ENCODE results near the gene AGPAT3. TPM values are rescaled to one million over a fixed set of nuclear protein-coding genes. Genes with fewer than 3 reads are reported as not detected.

AGPAT3 gene
- total RNA-seq, 1 experiment from 2014 or later: 14.7 TPM

DNA sequence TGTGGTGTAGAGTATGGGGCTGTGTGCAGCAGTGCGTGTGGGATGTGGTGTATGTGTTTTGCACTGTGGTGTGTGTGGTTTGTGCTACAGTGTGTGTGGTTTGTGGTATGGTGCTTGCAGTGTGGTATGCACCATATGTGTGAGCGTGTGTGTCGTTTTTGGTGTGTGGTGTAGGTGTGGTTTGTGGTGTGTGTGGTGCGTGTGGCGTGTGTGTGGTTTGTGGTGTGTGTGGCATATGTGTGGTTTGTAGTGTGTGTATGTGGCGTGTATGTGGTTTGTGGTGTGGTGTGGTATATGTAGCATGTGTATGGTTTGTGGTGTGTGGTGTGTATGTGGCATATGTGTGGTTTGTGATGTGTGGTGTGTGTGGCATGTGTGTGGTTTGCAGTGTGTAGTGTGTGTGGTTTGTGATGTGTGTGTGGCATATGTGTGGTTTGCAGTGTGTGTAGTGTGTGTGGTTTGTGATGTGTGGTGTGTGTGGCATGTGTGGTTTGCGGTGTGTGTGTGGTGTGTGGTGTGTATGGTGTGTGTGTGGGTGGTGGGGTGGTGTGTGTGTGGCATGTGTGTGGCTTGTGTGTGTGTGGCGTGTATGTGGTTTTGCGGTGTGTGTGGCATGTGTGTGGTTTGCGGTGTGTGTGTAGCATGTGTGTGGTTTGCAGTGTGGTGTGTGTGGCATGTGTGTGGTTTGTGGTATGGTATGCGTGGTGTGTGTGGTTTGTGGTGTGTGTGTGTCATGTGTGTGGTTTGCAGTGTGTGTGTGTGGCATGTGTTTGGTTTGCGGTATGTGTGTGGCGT lies 93.5 kb downstream of the AGPAT3 start:
- in situ Hi-C loops (cut with HindIII; ENCODE audit: low sequenced_read_pairs): no loop called here
- no peak for DNase-seq (ENCODE audit: low spot score)

GRCh38 chr21:43959231-43960116 lies 94.5 kb downstream of the AGPAT3 start:
- peak; percentile 47 for DNase-seq (ENCODE audit: low spot score)

DNA sequence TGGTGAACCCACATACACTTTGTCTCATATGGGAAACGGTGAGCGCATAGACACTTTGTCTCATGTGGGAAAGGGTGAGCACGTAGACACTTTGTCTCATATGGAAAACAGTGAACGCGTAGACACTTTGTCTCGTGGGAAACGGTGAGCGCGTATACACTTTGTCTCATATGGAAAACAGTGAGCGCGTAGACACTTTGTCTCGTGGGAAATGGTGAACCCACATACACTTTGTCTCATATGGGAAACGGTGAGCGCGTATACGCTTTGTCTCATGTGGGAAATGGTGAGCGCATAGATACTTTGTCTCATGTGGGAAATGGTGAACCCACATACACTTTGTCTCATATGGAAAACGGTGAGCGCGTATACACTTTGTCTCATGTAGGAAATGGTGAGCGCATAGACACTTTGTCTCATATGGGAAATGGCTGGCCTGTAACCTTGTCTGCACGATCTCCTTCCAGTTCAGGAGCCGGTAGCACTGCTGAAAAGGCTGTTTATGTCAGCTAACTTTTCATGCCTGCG lies 96.4 kb downstream of the AGPAT3 start:
- in situ Hi-C loops (cut with HindIII; ENCODE audit: low sequenced_read_pairs): no loop called here
- no peak for DNase-seq (ENCODE audit: low spot score)

More at GRCh38 chr21:43959231-43960116, 94.5 kb downstream of the AGPAT3 start:
- in situ Hi-C loops (cut with HindIII; ENCODE audit: low sequenced_read_pairs): no loop called here

DNA sequence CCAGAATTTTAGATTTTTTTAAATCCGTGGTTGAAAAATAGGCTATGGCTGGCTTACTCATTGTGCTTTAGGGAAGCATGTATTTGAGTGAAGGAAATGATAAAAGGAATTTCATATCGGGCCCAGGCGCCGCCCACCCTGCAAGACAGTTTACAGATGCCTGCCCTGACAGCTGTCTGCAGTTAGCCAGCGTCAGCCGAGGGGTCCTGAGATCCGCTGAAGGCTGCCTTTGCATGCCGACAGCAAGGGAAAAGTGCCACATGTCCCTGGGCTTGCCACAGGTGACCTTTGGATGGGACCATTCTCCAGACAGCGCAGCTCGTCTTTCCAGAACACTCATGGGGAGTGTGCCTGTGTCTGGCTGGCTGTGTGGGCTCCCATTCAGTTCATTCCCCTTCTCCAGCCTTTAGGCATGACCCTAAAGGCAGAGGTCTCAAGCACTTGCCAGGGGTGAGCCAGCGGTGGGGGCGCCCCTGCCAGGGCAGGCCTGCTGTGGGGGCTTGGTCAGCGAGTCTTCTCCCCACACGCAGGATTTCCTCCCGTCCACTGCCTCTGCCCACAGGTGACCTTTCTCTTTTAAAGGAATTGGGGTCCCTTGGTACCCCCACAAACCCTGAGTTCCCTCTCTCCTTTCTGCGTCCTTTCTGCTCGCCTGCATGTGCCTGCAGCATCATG lies 101.0 kb downstream of the AGPAT3 start:
- in situ Hi-C loops (cut with HindIII; ENCODE audit: low sequenced_read_pairs): no loop called here
- DNase-seq (ENCODE audit: low spot score): no peak

- DNase-seq (ENCODE audit: low spot score): no peak
- in situ Hi-C loops (cut with HindIII; ENCODE audit: low sequenced_read_pairs): no loop called here
These were observed 102.0 kb downstream of the AGPAT3 start for GRCh38 chr21:43966946-43967512.

GRCh38 chr21:43967981-43968380 lies 103.0 kb downstream of the AGPAT3 start:
- in situ Hi-C loops (cut with HindIII; ENCODE audit: low sequenced_read_pairs): no loop called here
- no peak for DNase-seq (ENCODE audit: low spot score)

GRCh38 chr21:43968410-43969114 lies 103.5 kb downstream of the AGPAT3 start:
- in situ Hi-C loops (cut with HindIII; ENCODE audit: low sequenced_read_pairs): no loop called here
- DNase-seq (ENCODE audit: low spot score): no peak

DNA sequence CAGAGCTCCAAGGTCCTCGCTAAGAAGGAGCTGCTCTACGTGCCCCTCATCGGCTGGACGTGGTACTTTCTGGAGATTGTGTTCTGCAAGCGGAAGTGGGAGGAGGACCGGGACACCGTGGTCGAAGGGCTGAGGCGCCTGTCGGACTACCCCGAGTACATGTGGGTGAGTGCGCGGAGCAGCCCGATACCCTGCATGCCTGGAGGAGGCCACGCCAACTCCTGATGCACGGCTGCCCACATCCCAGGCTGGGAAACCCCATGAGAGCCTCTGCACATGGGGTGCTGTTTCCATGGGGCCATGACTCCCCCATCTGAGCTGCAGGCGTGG lies 104.1 kb downstream of the AGPAT3 start:
- in situ Hi-C loops (cut with HindIII; ENCODE audit: low sequenced_read_pairs): no loop called here
- no peak for DNase-seq (ENCODE audit: low spot score)

GRCh38 chr21:43970551-43970950 lies 105.5 kb downstream of the AGPAT3 start:
- in situ Hi-C loops (cut with HindIII; ENCODE audit: low sequenced_read_pairs): no loop called here
- no peak for DNase-seq (ENCODE audit: low spot score)

DNA sequence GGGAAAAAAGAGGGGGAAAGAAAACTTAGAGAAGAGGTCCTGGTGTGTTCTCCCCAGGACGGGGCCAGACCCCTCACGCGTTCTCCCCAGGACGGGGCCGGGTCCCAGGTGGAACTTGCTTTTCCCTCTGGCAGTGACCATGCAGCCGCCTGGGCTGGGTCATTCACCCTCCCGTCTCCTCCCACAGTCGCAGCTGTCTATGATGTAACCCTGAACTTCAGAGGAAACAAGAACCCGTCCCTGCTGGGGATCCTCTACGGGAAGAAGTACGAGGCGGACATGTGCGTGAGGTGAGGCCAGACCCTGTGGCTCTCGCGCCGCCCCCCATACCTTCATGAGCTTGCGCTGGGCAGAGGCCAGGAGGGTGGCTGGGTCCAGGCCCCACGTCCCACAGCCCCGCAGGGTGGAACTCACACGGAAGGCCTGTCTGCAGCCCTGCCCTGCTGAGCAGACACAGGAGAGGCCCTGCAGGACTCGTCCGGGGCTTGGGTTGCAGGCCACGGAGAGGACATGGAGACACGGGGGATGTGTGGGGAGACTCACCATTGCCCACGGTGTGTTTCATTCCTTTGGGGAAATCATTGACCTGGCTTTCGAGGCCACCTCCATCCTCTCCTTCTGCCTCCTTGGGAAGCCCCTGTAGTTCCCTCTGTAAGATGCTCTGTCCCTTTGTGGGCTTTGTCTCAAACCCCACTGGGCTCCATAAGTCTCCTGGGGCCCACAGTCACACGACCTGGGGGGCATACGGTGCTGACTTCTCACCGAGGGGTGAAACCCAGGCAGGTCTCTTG lies 106.4 kb downstream of the AGPAT3 start:
- no peak for DNase-seq (ENCODE audit: low spot score)
- in situ Hi-C loops (cut with HindIII; ENCODE audit: low sequenced_read_pairs): no loop called here

- in situ Hi-C loops (cut with HindIII; ENCODE audit: low sequenced_read_pairs): no loop called here
- DNase-seq (ENCODE audit: low spot score): no peak
These were observed 106.9 kb downstream of the AGPAT3 start for GRCh38 chr21:43971992-43972255.

- DNase-seq (ENCODE audit: low spot score): no peak
- in situ Hi-C loops (cut with HindIII; ENCODE audit: low sequenced_read_pairs): no loop called here
These were observed 108.0 kb downstream of the AGPAT3 start for GRCh38 chr21:43972850-43973633.

GRCh38 chr21:43973634-43973955 lies 108.6 kb downstream of the AGPAT3 start:
- in situ Hi-C loops (cut with HindIII; ENCODE audit: low sequenced_read_pairs): no loop called here
- DNase-seq (ENCODE audit: low spot score): no peak

- no peak for DNase-seq (ENCODE audit: low spot score)
- in situ Hi-C loops (cut with HindIII; ENCODE audit: low sequenced_read_pairs): no loop called here
These were observed 109.9 kb downstream of the AGPAT3 start for GRCh38 chr21:43974791-43975468.

DNA sequence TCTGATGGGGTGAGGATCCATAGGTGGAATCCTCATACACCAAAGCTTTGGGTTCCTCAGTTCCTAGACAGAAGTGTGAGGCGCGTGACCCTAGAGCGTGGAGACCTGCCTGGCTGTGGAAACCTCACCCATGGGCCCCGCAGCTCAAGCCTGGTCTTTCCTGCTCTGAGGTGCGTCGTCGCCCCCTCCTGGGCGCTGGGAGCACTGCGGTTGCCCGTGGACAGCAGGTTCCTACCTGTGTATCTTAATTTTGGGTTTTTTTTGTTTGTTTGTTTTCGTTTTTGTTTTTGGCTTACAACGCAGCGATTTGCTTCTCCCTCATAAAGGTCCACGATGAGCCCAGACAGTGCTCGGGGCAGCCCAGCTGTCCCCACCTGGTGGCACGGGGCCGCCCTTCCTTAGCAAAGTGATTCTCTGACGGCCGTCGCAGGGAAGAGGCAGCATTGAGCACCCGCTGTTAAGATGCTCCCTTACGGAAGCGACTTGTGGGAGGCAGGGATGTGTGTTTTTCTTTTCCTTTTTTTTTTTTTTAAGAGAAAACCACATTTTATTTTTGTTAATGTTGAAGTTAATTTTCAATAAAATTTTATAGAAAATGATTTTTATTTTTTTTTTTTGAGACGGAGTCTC lies 110.6 kb downstream of the AGPAT3 start:
- in situ Hi-C loops (cut with HindIII; ENCODE audit: low sequenced_read_pairs): no loop called here
- peak; percentile 81 for DNase-seq (ENCODE audit: low spot score)

- in situ Hi-C loops (cut with HindIII; ENCODE audit: low sequenced_read_pairs): no loop called here
- DNase-seq (ENCODE audit: low spot score): no peak
These were observed 111.6 kb downstream of the AGPAT3 start for GRCh38 chr21:43976661-43977060.

- DNase-seq (ENCODE audit: low spot score): no peak
- in situ Hi-C loops (cut with HindIII; ENCODE audit: low sequenced_read_pairs): no loop called here
These were observed 113.0 kb downstream of the AGPAT3 start for GRCh38 chr21:43978060-43978459.

All from G401 (cell line).